Ascending aorta (tissue), 2 donors: ENCODE results near the gene PERP. TPM values are rescaled to one million over a fixed set of nuclear protein-coding genes. Genes with fewer than 3 reads are reported as not detected.

Experiments used
- DNase-seq, 2 donors: peaks; one replicate each; pipeline ENCODE4 v3.0.0-alpha.2; 2019; ENCODE audit warnings: low spot score in 2 of 2
- H3K27ac ChIP-seq, 2 donors: fragments of 200-600 bp; sonication (generic); one replicate each; pipeline ENCODE4 v1.5.1; 2016 to 2017; ENCODE audit warnings: mild to moderate bottlenecking in 1 of 2
- H3K27me3 ChIP-seq: fragments of 200-600 bp; sonication (generic); one replicate; pipeline ENCODE4 v1.5.1; 2017
- H3K36me3 ChIP-seq, 2 donors: fragments of 200-600 bp; sonication (generic); one replicate each; pipeline ENCODE4 v1.5.1; 2016
- H3K4me1 ChIP-seq, 2 donors: fragments of 200-600 bp; sonication (generic); one replicate each; pipeline ENCODE4 v1.5.1; 2016 to 2017; ENCODE audit warnings: mild to moderate bottlenecking in 1 of 2
- H3K4me3 ChIP-seq, 2 donors: fragments of 200-600 bp; sonication (generic); one replicate each; pipeline ENCODE4 v1.5.1; 2016 to 2017; ENCODE audit warnings: mild to moderate bottlenecking in 1 of 2
- H3K9me3 ChIP-seq, 2 donors: fragments of 200-600 bp; sonication (generic); one replicate each; pipeline ENCODE4 v1.5.1; 2016
- CTCF ChIP-seq, 3 experiments: fragments of 200-600 bp in 2 of 3; fragments of 450-650 bp in 1 of 3; sonication (generic) in 2 of 3; IDR thresholded peaks; one replicate each; pipeline ENCODE4 v1.5.1; 2016 to 2019; ENCODE audit warnings: antibody characterized with exemption in 3 of 3, mild to moderate bottlenecking in 1 of 3, moderate library complexity in 1 of 3
- intact Hi-C: fragments of 100-400 bp; cut with DNase I; formaldehyde crosslinking; loops from one replicate; pipeline ENCODE4 v1.15.1; 2023
- total RNA-seq: library from RNA; depleted of rRNA; stranded (reverse); fragments of >200 nt; gene quantifications from one replicate; pipeline ENCODE4 v1.1.0, GENCODE V29; 2016

The PERP gene
- total RNA-seq, 1 donor from 2014 or later = 14.5 TPM

GRCh38 chr6:138105446-138105845, 1.8 kb downstream of the PERP start:
- Histone ChIP-seq H3K4me1 (no peaks in the 10 kb centered on the region), H3K27me3 (no peaks in the 10 kb centered on the region), H3K36me3 (no peaks in the 10 kb centered on the region), H3K4me3 (peak overlapping the region in 1 of 2 donors; percentile 81), H3K9me3 (no peaks in the 10 kb centered on the region), H3K27ac (no peak overlapping the region)
- intact Hi-C loops = loop anchor here (5.0 kb wide), 4 partner anchors 238 to 667 kb away; partner anchors contain the start of genes CCDC28A, HEBP2 and TNFAIP3
- TF ChIP-seq CTCF (IDR thresholded peaks at IDR 0.05) = no peak
- no peak for DNase-seq

- Histone ChIP-seq H3K4me1 (no peaks in the 10 kb centered on the region), H3K27ac (no peak overlapping the region), H3K9me3 (no peaks in the 10 kb centered on the region), H3K36me3 (no peaks in the 10 kb centered on the region), H3K27me3 (no peaks in the 10 kb centered on the region), H3K4me3 (no peak overlapping the region)
- intact Hi-C loops = loop anchor here (5.0 kb wide), 4 partner anchors 237 to 668 kb away; partner anchors contain the start of genes CCDC28A, HEBP2 and TNFAIP3
- DNase-seq = no peak
- no peak for TF ChIP-seq CTCF (IDR thresholded peaks at IDR 0.05)
Measured at GRCh38 chr6:138104618-138105213, 2.5 kb downstream of the PERP start.

- Histone ChIP-seq H3K4me1 (no peaks in the 10 kb centered on the region), H3K4me3 (no peak overlapping the region), H3K36me3 (no peaks in the 10 kb centered on the region), H3K27ac (no peak overlapping the region), H3K9me3 (no peaks in the 10 kb centered on the region), H3K27me3 (no peaks in the 10 kb centered on the region)
- intact Hi-C loops = no loop called here
- TF ChIP-seq CTCF (IDR thresholded peaks at IDR 0.05) = no peak
- DNase-seq = no peak
Measured at GRCh38 chr6:138103871-138104270, 3.3 kb downstream of the PERP start.

- Histone ChIP-seq H3K27me3 (no peaks in the 10 kb centered on the region), H3K4me3 (no peak overlapping the region), H3K4me1 (no peaks in the 10 kb centered on the region), H3K27ac (no peak overlapping the region), H3K36me3 (no peaks in the 10 kb centered on the region), H3K9me3 (no peaks in the 10 kb centered on the region)
- intact Hi-C loops = no loop called here
- TF ChIP-seq CTCF (IDR thresholded peaks at IDR 0.05) = no peak
- no peak for DNase-seq
Measured at GRCh38 chr6:138101946-138102731, 5.1 kb downstream of the PERP start.

GRCh38 chr6:138099832-138100231, 7.4 kb downstream of the PERP start:
- TF ChIP-seq CTCF (IDR thresholded peaks at IDR 0.05) = no peak
- Histone ChIP-seq H3K9me3 (no peaks in the 10 kb centered on the region), H3K4me3 (no peak overlapping the region), H3K27ac (no peak overlapping the region), H3K27me3 (no peaks in the 10 kb centered on the region), H3K4me1 (no peaks in the 10 kb centered on the region), H3K36me3 (peaks cover 0 to 15% of the 10 kb centered on the region in 2 donors)
- no peak for DNase-seq
- intact Hi-C loops = no loop called here
